Peyer's patch (tissue), 4 donors: ENCODE data around the gene IL17REL. TPM values are rescaled to one million over a fixed set of nuclear protein-coding genes. Genes with fewer than 3 reads are reported as not detected.

Source experiments
- DNase-seq, 3 donors: peaks; one replicate each; pipeline ENCODE4 v3.0.0-alpha.2; 2017 to 2019
- H3K27ac ChIP-seq, 4 donors: fragments of 200-600 bp; sonication (generic); one replicate each; pipeline ENCODE4 v1.5.1; 2016 to 2019
- H3K27me3 ChIP-seq, 2 donors: fragments of 200-600 bp; sonication (generic); one replicate each; pipeline ENCODE4 v1.5.1; 2019
- H3K36me3 ChIP-seq, 3 donors: fragments of 200-600 bp; sonication (generic); one replicate each; pipeline ENCODE4 v1.5.1; 2016 to 2019
- H3K4me1 ChIP-seq, 4 donors: fragments of 200-600 bp; sonication (generic); one replicate each; pipeline ENCODE4 v1.5.1; 2016 to 2019
- H3K4me3 ChIP-seq, 4 donors: fragments of 200-600 bp; sonication (generic); 1 replicate in 3 of 4; 2 replicates in 1 of 4; pipeline ENCODE4 v1.5.1; 2016 to 2019; ENCODE audit warnings: mild to moderate bottlenecking in 1 of 4
- H3K9me3 ChIP-seq, 4 donors: fragments of 200-600 bp; sonication (generic); one replicate each; pipeline ENCODE4 v1.5.1; 2016 to 2019; ENCODE audit warnings: mild to moderate bottlenecking in 1 of 4
- POLR2A ChIP-seq, 2 donors: fragments of 450-650 bp; IDR thresholded peaks; one replicate each; pipeline ENCODE4 v1.5.1; 2017; ENCODE audit warnings: antibody characterized with exemption in 2 of 2, mild to moderate bottlenecking in 2 of 2, moderate library complexity in 2 of 2
- total RNA-seq, 4 donors: library from RNA; depleted of rRNA; stranded (reverse); fragments of >200 nt; gene quantifications; one replicate each; pipeline ENCODE4 v1.1.0, GENCODE V29; 2016
- TF ChIP-seq, protein P1 (sequence below), 6 experiments: fragments of 450-650 bp in 4 of 6; fragments of 200-600 bp in 2 of 6; sonication (generic) in 1 of 6; IDR thresholded peaks; one replicate each; pipeline ENCODE4 v1.5.1; 2017 to 2019; ENCODE audit warnings: antibody characterized with exemption in 6 of 6, mild to moderate bottlenecking in 3 of 6, moderate library complexity in 1 of 6

IL17REL gene
- total RNA-seq, 4 donors from 2014 or later = 1.1 to 2.3 (median 1.2) TPM; not detected in 1

DNA sequence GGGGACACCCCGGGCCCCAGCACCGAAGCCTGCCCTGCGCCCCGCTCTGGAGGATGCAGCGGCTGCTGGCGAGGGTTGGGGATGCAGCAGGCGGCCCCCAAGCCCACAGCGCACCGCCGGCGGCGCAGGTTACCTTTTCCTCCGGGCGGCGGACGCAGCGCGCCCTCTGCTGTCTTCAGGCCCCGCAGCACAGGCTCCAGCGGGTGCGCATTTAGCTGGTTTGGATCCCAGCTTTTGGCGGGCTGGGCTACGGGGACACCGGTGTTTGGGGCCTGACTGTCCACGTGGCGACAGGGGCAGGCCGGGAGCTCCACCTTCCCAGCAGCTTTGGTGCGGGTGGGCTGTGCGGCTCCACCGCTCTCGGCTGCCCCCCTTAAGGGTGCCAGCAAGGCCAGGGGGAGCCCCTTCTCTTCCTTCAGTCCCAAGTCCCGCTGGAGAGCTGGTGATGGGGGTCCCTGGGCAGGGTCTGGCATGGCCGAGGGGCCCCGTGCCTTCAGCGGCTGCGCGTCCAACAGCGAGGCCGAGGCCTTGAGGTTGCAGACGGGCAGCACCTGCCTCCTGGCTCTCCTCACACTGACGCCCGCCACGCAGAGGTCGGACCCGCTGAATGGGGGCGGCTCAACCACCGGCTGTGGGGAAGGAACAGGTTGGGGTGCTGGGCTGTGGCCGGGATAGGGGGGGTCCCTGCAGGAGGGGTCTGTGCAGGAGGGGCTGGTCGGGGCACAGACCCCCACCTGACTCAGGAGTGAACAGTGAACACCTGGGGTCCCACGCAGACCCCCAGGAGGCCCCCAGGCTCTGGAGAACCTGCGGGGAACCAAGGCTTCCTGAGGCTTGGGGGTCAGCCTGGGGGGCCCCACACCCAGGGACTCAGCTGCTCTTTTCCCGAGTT lies 18.0 kb upstream of the IL17REL start:
- Histone ChIP-seq H3K27me3 (no peaks in the 10 kb centered on the region), H3K4me1 (peaks cover 0 to 7% (median 5%) of the 10 kb centered on the region in 4 donors), H3K36me3 (no peaks in the 10 kb centered on the region), H3K4me3 (peak overlapping the region in 1 of 4 donors; percentile 17), H3K9me3 (no peaks in the 10 kb centered on the region), H3K27ac (peak overlapping the region in 1 of 4 donors; percentile 38)
- no peak for TF ChIP-seq POLR2A (IDR thresholded peaks at IDR 0.05)
- TF ChIP-seq, protein P1, sequence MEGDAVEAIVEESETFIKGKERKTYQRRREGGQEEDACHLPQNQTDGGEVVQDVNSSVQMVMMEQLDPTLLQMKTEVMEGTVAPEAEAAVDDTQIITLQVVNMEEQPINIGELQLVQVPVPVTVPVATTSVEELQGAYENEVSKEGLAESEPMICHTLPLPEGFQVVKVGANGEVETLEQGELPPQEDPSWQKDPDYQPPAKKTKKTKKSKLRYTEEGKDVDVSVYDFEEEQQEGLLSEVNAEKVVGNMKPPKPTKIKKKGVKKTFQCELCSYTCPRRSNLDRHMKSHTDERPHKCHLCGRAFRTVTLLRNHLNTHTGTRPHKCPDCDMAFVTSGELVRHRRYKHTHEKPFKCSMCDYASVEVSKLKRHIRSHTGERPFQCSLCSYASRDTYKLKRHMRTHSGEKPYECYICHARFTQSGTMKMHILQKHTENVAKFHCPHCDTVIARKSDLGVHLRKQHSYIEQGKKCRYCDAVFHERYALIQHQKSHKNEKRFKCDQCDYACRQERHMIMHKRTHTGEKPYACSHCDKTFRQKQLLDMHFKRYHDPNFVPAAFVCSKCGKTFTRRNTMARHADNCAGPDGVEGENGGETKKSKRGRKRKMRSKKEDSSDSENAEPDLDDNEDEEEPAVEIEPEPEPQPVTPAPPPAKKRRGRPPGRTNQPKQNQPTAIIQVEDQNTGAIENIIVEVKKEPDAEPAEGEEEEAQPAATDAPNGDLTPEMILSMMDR (IDR thresholded peaks at IDR 0.05) = peak; percentile 82 to 95 (median 92)
- peak; percentile 80 to 92 (median 84) for DNase-seq

- TF ChIP-seq POLR2A (IDR thresholded peaks at IDR 0.05) = no peak
- TF ChIP-seq, protein P1 (IDR thresholded peaks at IDR 0.05) = no peak
- no peak overlapping the region for H3K4me3 ChIP-seq
- H3K36me3 ChIP-seq = no peaks in the 10 kb centered on the region
- DNase-seq = peak in 2 of 3 donors; percentile 43 to 46
- peaks cover 0 to 7% (median 5%) of the 10 kb centered on the region in 4 donors for H3K4me1 ChIP-seq
- H3K9me3 ChIP-seq = no peaks in the 10 kb centered on the region
- no peaks in the 10 kb centered on the region for H3K27me3 ChIP-seq
- H3K27ac ChIP-seq = no peak overlapping the region
Observed at GRCh38 chr22:50027639-50028537, 15.3 kb upstream of the IL17REL start.

DNA sequence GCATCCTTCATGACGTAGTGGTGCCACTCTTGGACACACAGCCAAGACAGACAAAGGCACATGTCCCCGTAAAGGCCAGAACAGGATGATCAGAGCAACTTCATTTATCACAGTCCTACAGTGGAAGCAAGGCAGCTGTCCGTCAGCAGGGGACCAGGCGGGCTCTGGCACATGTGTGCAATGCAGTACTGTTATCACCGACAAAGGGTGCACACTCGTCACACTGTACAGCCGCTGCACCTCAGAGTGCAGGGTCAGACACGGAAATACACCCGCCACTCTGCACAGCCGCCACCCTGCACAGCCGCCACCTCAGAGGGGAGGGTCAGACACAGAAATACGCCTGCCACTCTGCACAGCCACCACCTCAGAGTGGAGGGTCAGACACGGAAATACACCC lies 13.4 kb upstream of the IL17REL start:
- Histone ChIP-seq H3K9me3 (no peaks in the 10 kb centered on the region), H3K27ac (no peak overlapping the region), H3K27me3 (no peaks in the 10 kb centered on the region), H3K36me3 (no peaks in the 10 kb centered on the region), H3K4me3 (no peak overlapping the region), H3K4me1 (peaks cover 0 to 7% (median 5%) of the 10 kb centered on the region in 4 donors)
- no peak for TF ChIP-seq POLR2A (IDR thresholded peaks at IDR 0.05)
- TF ChIP-seq, protein P1 (IDR thresholded peaks at IDR 0.05) = no peak
- no peak for DNase-seq

- no peak for TF ChIP-seq POLR2A (IDR thresholded peaks at IDR 0.05)
- TF ChIP-seq, protein P1 (IDR thresholded peaks at IDR 0.05) = no peak
- no peak for DNase-seq
- H3K4me1 ChIP-seq = peaks cover 0 to 2% (median 0%) of the 10 kb centered on the region in 4 donors
- H3K27me3 ChIP-seq = no peaks in the 10 kb centered on the region
- no peaks in the 10 kb centered on the region for H3K9me3 ChIP-seq
- no peak overlapping the region for H3K27ac ChIP-seq
- no peaks in the 10 kb centered on the region for H3K36me3 ChIP-seq
- no peak overlapping the region for H3K4me3 ChIP-seq
Observed at GRCh38 chr22:50022171-50022819, 9.7 kb upstream of the IL17REL start.

- Histone ChIP-seq H3K4me1 (peaks cover 0 to 13% (median 0%) of the 10 kb centered on the region in 4 donors), H3K9me3 (no peaks in the 10 kb centered on the region), H3K27me3 (peaks cover 0 to 5% of the 10 kb centered on the region in 2 donors), H3K4me3 (no peak overlapping the region), H3K36me3 (no peaks in the 10 kb centered on the region), H3K27ac (no peak overlapping the region)
- no peak for DNase-seq
- TF ChIP-seq POLR2A (IDR thresholded peaks at IDR 0.05) = no peak
- TF ChIP-seq, protein P1 (IDR thresholded peaks at IDR 0.05) = no peak
Observed at GRCh38 chr22:50020606-50021005, 8.0 kb upstream of the IL17REL start.
